GM23338 (cell line): Measurements from ENCODE around the gene SEPTIN8. TPM values are rescaled to one million over a fixed set of nuclear protein-coding genes. Genes with fewer than 3 reads are reported as not detected.

Source experiments
- ATAC-seq: fragments of 200-7000 bp; cut with Tn5 transposase; 3 replicates; pipeline ENCODE4 v1.9.1; 2020
- DNase-seq: peaks from one replicate; pipeline ENCODE4 v3.0.0-alpha.2; 2015; ENCODE audit warnings: low spot score
- H2AFZ ChIP-seq: fragments of 200-600 bp; sonication (generic); 2 replicates; pipeline ENCODE4 v1.8.0; 2016; ENCODE audit warnings: antibody characterized with exemption, mild to moderate bottlenecking, moderate library complexity
- H3F3A ChIP-seq: fragments of 200-600 bp; sonication (generic); replicated peaks from 2 replicates; pipeline ENCODE4 v1.8.0; 2017; ENCODE audit warnings: antibody characterized with exemption, mixed run types, low read depth
- H3K27ac ChIP-seq: fragments of 200-600 bp; sonication (generic); 2 replicates; pipeline ENCODE4 v1.6.1; 2016; ENCODE audit warnings: low read depth
- H3K27me3 ChIP-seq: fragments of 200-600 bp; sonication (generic); 2 replicates; pipeline ENCODE4 v1.8.0; 2016; ENCODE audit warnings: mild to moderate bottlenecking, mixed run types, moderate library complexity; ENCODE audit not compliant: insufficient read depth
- H3K36me3 ChIP-seq: fragments of 200-600 bp; sonication (generic); 2 replicates; pipeline ENCODE4 v1.8.0; 2016; ENCODE audit warnings: mild to moderate bottlenecking; ENCODE audit not compliant: insufficient read depth
- H3K4me1 ChIP-seq: fragments of 200-600 bp; sonication (generic); 2 replicates; pipeline ENCODE4 v1.8.0; 2016; ENCODE audit warnings: mild to moderate bottlenecking, moderate library complexity; ENCODE audit not compliant: insufficient read depth
- H3K4me2 ChIP-seq: fragments of 200-600 bp; sonication (generic); 2 replicates; pipeline ENCODE4 v1.7.1; 2017; ENCODE audit warnings: mixed run types
- H3K4me3 ChIP-seq: fragments of 200-600 bp; sonication (generic); 2 replicates; pipeline ENCODE4 v1.6.1; 2016; ENCODE audit warnings: mixed run types
- H3K79me2 ChIP-seq: fragments of 200-600 bp; sonication (generic); replicated peaks from 2 replicates; pipeline ENCODE4 v1.8.0; 2017; ENCODE audit warnings: mild to moderate bottlenecking; ENCODE audit not compliant: insufficient read depth
- H3K9me2 ChIP-seq: fragments of 200-600 bp; sonication (generic); 2 replicates; pipeline ENCODE4 v1.8.0; 2017; ENCODE audit not compliant: insufficient read depth
- H4K20me1 ChIP-seq: fragments of 200-600 bp; sonication (generic); replicated peaks from 2 replicates; pipeline ENCODE4 v1.8.0; 2017; ENCODE audit warnings: mild to moderate bottlenecking; ENCODE audit not compliant: insufficient read depth
- H3K27ac Mint-ChIP-seq: 2 replicates; pipeline ENCODE4 v1.8.0; 2020; ENCODE audit warnings: inconsistent platforms, mild to moderate bottlenecking, moderate library complexity, mixed read lengths
- H3K27me3 Mint-ChIP-seq: 3 replicates; pipeline ENCODE4 v1.8.0; 2022; ENCODE audit warnings: low read depth, mild to moderate bottlenecking, moderate library complexity, mixed read lengths, inconsistent platforms; ENCODE audit not compliant: insufficient read depth, poor library complexity
- H3K36me3 Mint-ChIP-seq: 3 replicates; pipeline ENCODE4 v1.8.0; 2021; ENCODE audit warnings: low read depth, mild to moderate bottlenecking, inconsistent platforms, moderate library complexity, mixed read lengths
- H3K4me1 Mint-ChIP-seq: 3 replicates; pipeline ENCODE4 v1.8.0; 2020; ENCODE audit warnings: mild to moderate bottlenecking, inconsistent platforms, mixed read lengths
- H3K4me3 Mint-ChIP-seq: 3 replicates; pipeline ENCODE4 v1.8.0; 2021; ENCODE audit warnings: moderate library complexity, mild to moderate bottlenecking, inconsistent platforms, mixed read lengths
- H3K9me3 Mint-ChIP-seq: 3 replicates; pipeline ENCODE4 v1.8.0; 2020; ENCODE audit warnings: moderate library complexity, mild to moderate bottlenecking, inconsistent platforms, mixed read lengths
- CREB1 ChIP-seq: fragments of 250-450 bp; sonication (Bioruptor Pico); IDR thresholded peaks from 2 replicates; pipeline ENCODE4 v1.5.0; 2020; ENCODE audit warnings: low read depth, mild to moderate bottlenecking, moderate library complexity
- EZH2 ChIP-seq: fragments of 200-600 bp; sonication (generic); IDR thresholded peaks from one replicate; pipeline ENCODE4 v1.8.0; 2017; ENCODE audit warnings: antibody characterized with exemption, mild to moderate bottlenecking, low read depth; ENCODE audit not compliant: unreplicated experiment
- EZH2phosphoT487 ChIP-seq: fragments of 200-600 bp; sonication (generic); IDR thresholded peaks from one replicate; pipeline ENCODE4 v1.8.1; 2018; ENCODE audit warnings: antibody characterized with exemption; ENCODE audit not compliant: unreplicated experiment
- NANOG ChIP-seq: IDR thresholded peaks from 2 replicates; pipeline ENCODE4 v1.6.1; 2016; ENCODE audit warnings: antibody characterized with exemption, borderline replicate concordance
- POLR2AphosphoS5 ChIP-seq: IDR thresholded peaks from 2 replicates; pipeline ENCODE4 v1.6.1; 2016; ENCODE audit warnings: antibody characterized with exemption, low read depth
- STAT1 ChIP-seq: IDR thresholded peaks from one replicate; pipeline ENCODE4 v1.6.1; 2016; ENCODE audit warnings: antibody characterized with exemption; ENCODE audit not compliant: unreplicated experiment
- ZNF114 ChIP-seq: fragments of 250-450 bp; sonication (Bioruptor Pico); IDR thresholded peaks from 2 replicates; pipeline ENCODE4 v1.5.0; 2020; ENCODE audit warnings: mild to moderate bottlenecking, moderate library complexity
- ZNF331 ChIP-seq: fragments of 250-450 bp; sonication (Bioruptor Pico); IDR thresholded peaks from 2 replicates; pipeline ENCODE4 v1.5.0; 2020; ENCODE audit warnings: low read depth, mild to moderate bottlenecking, moderate library complexity
- polyA plus RNA-seq: library from polyadenylated mRNA; unstranded; fragments of >200 nt; fragmentation: Nextera tagmentation; extraction: Ambion mirVana; gene quantifications from 2 replicates; pipeline ENCODE4 v1.2.1, GENCODE V29; 2016
- total RNA-seq: library from RNA; depleted of rRNA; stranded (reverse); fragments of >200 nt; shearing (Covaris generic); gene quantifications from 2 replicates; pipeline ENCODE4 v1.2.3, GENCODE V29; 2014
- TF ChIP-seq, protein P1 (sequence below): IDR thresholded peaks from 2 replicates; pipeline ENCODE4 v1.6.1; 2016; ENCODE audit warnings: antibody characterized with exemption
- TF ChIP-seq, protein P2 (sequence below), 2 experiments: fragments of 200-600 bp in 1 of 2; sonication (generic) in 1 of 2; conservative IDR thresholded peaks; 2 replicates each; pipeline versions ENCODE4 v1.5.1 to v1.6.1; 2016 to 2017; ENCODE audit warnings: antibody characterized with exemption in 2 of 2, low read depth in 2 of 2, mild to moderate bottlenecking in 2 of 2, moderate library complexity in 1 of 2
- TF ChIP-seq, protein P3 (sequence below): IDR thresholded peaks from one replicate; pipeline ENCODE4 v1.6.1; 2018; ENCODE audit warnings: antibody characterized with exemption; ENCODE audit not compliant: unreplicated experiment

SEPTIN8 gene
- total and polyA plus RNA-seq, 2 experiments from 2014 or later = 8.8 to 45.0 TPM

DNA sequence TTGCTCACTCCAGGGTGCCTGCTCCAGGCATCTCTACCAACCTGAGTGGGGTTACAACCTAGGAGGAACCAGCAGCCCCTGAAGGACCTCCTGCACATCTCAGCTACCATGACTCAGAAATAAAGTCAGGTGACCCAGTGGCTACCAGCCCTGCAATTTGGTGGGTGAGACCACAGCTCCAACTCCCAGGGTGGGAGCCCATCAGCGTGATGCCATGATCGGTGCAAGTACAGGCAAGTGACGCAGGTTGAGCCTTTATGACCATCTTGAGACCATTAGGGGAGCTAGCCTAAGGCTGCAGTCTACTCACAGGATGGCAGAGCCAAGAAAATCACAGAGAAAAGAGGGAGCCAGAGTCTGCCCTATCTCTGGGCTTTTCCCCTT, 8.6 kb downstream of the SEPTIN8 start (continued):
- TF ChIP-seq, protein P1, sequence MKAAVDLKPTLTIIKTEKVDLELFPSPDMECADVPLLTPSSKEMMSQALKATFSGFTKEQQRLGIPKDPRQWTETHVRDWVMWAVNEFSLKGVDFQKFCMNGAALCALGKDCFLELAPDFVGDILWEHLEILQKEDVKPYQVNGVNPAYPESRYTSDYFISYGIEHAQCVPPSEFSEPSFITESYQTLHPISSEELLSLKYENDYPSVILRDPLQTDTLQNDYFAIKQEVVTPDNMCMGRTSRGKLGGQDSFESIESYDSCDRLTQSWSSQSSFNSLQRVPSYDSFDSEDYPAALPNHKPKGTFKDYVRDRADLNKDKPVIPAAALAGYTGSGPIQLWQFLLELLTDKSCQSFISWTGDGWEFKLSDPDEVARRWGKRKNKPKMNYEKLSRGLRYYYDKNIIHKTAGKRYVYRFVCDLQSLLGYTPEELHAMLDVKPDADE = no peak
- TF ChIP-seq POLR2AphosphoS5 = no peak
- TF ChIP-seq, protein P2, sequence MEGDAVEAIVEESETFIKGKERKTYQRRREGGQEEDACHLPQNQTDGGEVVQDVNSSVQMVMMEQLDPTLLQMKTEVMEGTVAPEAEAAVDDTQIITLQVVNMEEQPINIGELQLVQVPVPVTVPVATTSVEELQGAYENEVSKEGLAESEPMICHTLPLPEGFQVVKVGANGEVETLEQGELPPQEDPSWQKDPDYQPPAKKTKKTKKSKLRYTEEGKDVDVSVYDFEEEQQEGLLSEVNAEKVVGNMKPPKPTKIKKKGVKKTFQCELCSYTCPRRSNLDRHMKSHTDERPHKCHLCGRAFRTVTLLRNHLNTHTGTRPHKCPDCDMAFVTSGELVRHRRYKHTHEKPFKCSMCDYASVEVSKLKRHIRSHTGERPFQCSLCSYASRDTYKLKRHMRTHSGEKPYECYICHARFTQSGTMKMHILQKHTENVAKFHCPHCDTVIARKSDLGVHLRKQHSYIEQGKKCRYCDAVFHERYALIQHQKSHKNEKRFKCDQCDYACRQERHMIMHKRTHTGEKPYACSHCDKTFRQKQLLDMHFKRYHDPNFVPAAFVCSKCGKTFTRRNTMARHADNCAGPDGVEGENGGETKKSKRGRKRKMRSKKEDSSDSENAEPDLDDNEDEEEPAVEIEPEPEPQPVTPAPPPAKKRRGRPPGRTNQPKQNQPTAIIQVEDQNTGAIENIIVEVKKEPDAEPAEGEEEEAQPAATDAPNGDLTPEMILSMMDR (conservative IDR thresholded peaks at IDR 0.05; ENCODE audit: low read depth in 2 of 2) = no peak
- TF ChIP-seq EZH2phosphoT487 = no peak
- TF ChIP-seq, protein P3, sequence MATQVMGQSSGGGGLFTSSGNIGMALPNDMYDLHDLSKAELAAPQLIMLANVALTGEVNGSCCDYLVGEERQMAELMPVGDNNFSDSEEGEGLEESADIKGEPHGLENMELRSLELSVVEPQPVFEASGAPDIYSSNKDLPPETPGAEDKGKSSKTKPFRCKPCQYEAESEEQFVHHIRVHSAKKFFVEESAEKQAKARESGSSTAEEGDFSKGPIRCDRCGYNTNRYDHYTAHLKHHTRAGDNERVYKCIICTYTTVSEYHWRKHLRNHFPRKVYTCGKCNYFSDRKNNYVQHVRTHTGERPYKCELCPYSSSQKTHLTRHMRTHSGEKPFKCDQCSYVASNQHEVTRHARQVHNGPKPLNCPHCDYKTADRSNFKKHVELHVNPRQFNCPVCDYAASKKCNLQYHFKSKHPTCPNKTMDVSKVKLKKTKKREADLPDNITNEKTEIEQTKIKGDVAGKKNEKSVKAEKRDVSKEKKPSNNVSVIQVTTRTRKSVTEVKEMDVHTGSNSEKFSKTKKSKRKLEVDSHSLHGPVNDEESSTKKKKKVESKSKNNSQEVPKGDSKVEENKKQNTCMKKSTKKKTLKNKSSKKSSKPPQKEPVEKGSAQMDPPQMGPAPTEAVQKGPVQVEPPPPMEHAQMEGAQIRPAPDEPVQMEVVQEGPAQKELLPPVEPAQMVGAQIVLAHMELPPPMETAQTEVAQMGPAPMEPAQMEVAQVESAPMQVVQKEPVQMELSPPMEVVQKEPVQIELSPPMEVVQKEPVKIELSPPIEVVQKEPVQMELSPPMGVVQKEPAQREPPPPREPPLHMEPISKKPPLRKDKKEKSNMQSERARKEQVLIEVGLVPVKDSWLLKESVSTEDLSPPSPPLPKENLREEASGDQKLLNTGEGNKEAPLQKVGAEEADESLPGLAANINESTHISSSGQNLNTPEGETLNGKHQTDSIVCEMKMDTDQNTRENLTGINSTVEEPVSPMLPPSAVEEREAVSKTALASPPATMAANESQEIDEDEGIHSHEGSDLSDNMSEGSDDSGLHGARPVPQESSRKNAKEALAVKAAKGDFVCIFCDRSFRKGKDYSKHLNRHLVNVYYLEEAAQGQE = no peak
- no peak for TF ChIP-seq NANOG
- no peak for TF ChIP-seq ZNF331 (CRISPR knock-in tag)
- TF ChIP-seq STAT1 = no peak
- TF ChIP-seq EZH2 = no peak

DNA sequence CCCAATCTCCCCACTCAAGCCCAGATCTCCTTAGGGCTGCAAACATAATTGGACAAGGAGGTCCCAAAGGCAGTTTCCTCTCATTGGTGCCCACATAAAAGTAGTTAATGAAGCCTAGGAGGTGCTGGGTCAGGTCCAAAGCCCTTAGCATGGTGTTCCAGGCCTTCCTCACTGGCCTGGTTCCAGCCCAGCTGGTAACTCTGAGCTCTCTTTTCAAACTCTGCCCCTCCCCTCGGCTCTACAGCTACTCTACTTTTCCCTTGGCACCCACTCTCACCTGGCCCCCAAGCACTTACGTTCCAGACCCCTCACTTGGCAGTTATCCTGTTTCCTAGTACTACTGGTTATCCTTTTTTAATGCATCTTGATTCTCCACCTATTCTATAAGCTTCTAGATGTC, 9.9 kb downstream of the SEPTIN8 start:
- Histone ChIP-seq H3K27me3 (no peaks in the 10 kb centered on the region), H3K4me1 (peaks cover 7% of the 10 kb centered on the region; the same call in 1 of the 2 replicates), H3K79me2 (0 out of 2 replicates have a peak, but pooled peaks cover 4% of the 10 kb centered on the region), H3K36me3 (no peaks in the 10 kb centered on the region), H2AFZ (no peak overlapping the region), H3K4me2 (no peak overlapping the region), H3K4me3 (no peak overlapping the region), H3F3A (no peaks in the 10 kb centered on the region), H3K27ac (no peak overlapping the region), H4K20me1 (no peaks in the 10 kb centered on the region), H3K9me2 (peaks cover 2% of the 10 kb centered on the region; the same call in 1 of the 2 replicates)
- H3K27ac Mint-ChIP-seq = no peak overlapping the region
- no peak for ATAC-seq
- H3K4me1 Mint-ChIP-seq = peaks cover 13% of the 10 kb centered on the region
- H3K9me3 Mint-ChIP-seq = no peaks in the 10 kb centered on the region
- no peak for DNase-seq
- no peak overlapping the region for H3K4me3 Mint-ChIP-seq
- H3K36me3 Mint-ChIP-seq = peaks cover 15% of the 10 kb centered on the region; the same call in 1 of the 3 replicates
- H3K27me3 Mint-ChIP-seq = peaks cover 11% of the 10 kb centered on the region
- TF ChIP-seq, protein P2 (conservative IDR thresholded peaks at IDR 0.05; ENCODE audit: low read depth in 2 of 2) = no peak
- no peak for TF ChIP-seq CREB1 (CRISPR knock-in tag)
- no peak for TF ChIP-seq ZNF114 (CRISPR knock-in tag)
- TF ChIP-seq STAT1 = no peak
- TF ChIP-seq, protein P1 = no peak
